ENCODE data around the gene UBAP1. TPM values are rescaled to one million over a fixed set of nuclear protein-coding genes. Genes with fewer than 3 reads are reported as not detected.

Gene UBAP1
- 22.6 and 29.0 TPM in 2 replicates for total RNA-seq (2011; cell fraction: chromatin; rRNA removed; ENCODE audit: low replicate concordance)
- total RNA-seq (2011; cell fraction: nucleolus; rRNA removed) = 15.2 and 15.3 TPM in 2 replicates
- total RNA-seq (2011; cell fraction: nucleoplasm; rRNA removed) = 17.5 and 19.2 TPM in 2 replicates
- total RNA-seq (2014; rRNA removed) (9.4 and 12.5 TPM in 2 replicates), total RNA-seq (2014; rRNA removed; fragmentation: Illumina TruSeq; extraction: Trizol) (14.9 and 15.0 TPM in 2 replicates), total RNA-seq (2015; rRNA removed; fragmentation: Illumina TruSeq; extraction: Trizol) (16.1 and 16.7 TPM in 2 replicates), total RNA-seq (2021) (16.5 and 16.6 TPM in 2 replicates), polyA plus RNA-seq (2011; rRNA removed) (33.4 and 33.7 TPM in 2 replicates), polyA plus RNA-seq (2014; fragmentation: Illumina TruSeq; extraction: Trizol) (24.9 and 28.9 TPM in 2 replicates), polyA plus RNA-seq (2014; fragmentation: Nextera tagmentation; extraction: Ambion mirVana) (1 to 10 TPM; 1.3 to 1.5 TPM), polyA plus RNA-seq (2014; rRNA removed) (18.3 and 21.6 TPM in 2 replicates), polyA minus RNA-seq (2011; rRNA and poly(A)+ RNA removed) (22.4 and 29.5 TPM in 2 replicates), Bru-seq, nascent RNA (percentile 68 among the genes with signal in this experiment), BruChase-seq, experiment 1, labeled RNA remaining after a 2-hour chase (percentile 77 among the genes with signal in this experiment), BruChase-seq, experiment 2, labeled RNA remaining after a 6-hour chase (percentile 78 among the genes with signal in this experiment)
- 27.3 and 28.0 TPM in 2 replicates for polyA plus RNA-seq (2011; cell fraction: cytosol; rRNA removed)
- polyA plus RNA-seq (2011; cell fraction: nucleus; rRNA removed) = 13.0 and 15.9 TPM in 2 replicates
- polyA plus RNA-seq (2012) = 15.6 and 16.1 TPM in 2 replicates
- polyA minus RNA-seq (2011; cell fraction: cytosol; rRNA and poly(A)+ RNA removed) = 13.3 and 14.4 TPM in 2 replicates
- 4.0 and 8.6 TPM in 2 replicates for polyA minus RNA-seq (2011; cell fraction: nucleus; rRNA and poly(A)+ RNA removed)
- long read RNA-seq, experiment 1, transcript UBAP1-201 (7 exons, 2,735 nt) = major isoform, 44 of 75 reads
- long read RNA-seq, experiment 1, partial matches to known transcripts = 15 of 75 reads
- long read RNA-seq, experiment 1, other reads (novel, unspliced or antisense) = 12 of 75 reads
- long read RNA-seq, experiment 2, transcript UBAP1-201 (7 exons, 2,735 nt) = major isoform, 17 of 30 reads
- long read RNA-seq, experiment 2, partial matches to known transcripts = 6 of 30 reads
- long read RNA-seq, experiment 2, other reads (novel, unspliced or antisense) = 7 of 30 reads
- long read RNA-seq, experiment 3, transcript UBAP1-201 (7 exons, 2,735 nt) = major isoform, 19 of 26 reads
- long read RNA-seq, experiment 3, partial matches to known transcripts = 2 of 26 reads
- long read RNA-seq, experiment 3, other reads (novel, unspliced or antisense) = 3 of 26 reads

DNA sequence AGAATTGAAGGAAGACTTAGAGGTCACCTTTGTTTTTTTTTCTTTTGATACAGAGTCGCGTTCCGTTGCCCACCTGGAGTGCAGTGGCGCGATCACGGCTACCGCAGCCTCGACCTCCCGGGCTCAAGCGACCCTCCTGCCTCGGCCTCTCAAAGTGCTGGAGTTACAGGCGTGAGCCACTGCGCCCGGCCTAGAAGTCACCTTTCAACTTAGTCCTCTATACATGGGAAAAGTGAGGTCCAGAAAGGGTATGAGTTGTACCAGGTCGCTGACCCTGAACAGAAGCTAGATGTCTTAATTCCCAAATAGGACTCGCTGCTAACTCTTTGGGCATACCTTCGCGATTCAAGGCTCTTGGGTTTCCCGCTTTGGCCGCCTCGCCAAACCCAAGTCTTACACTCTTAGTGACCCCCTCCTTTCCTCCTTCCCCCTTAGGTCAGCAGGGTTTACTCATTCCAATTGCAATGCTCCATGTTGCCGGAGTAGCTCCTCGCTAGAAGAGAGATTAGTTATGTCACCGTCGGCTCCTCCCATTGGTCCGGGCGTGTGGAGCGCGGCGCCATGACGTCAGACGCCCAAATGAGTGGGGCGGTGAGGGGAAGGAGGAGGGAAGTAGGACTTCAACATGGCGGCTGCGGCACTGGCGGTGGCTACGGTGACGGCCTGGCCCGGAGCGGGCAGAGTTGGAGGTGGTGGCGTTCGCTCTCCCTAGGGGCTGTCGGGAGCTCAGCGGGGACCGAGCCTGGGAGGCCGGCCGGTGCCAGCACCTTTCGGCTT, at the start of gene UBAP1:
Gene UBAP1 (plus strand): TSS at position 608 of the 777 bp plus-strand sequence. CDS start 41,872 bp downstream, outside the sequence.
- ChIA-PET POLR2A (interaction anchor here (0.6 to 3.3 kb wide), 23 partner anchors 8 to 240 kb away, joined by 3 to 25 read pairs (median 4); partner anchors contain the start of genes DCAF12 and UBAP2), CTCF (ENCODE audit: low intra/inter-chr PET ratio) (no interaction called here)
- no peaks in the 10 kb centered on the region for H3K27me3 ChIP-seq (ENCODE audit: control insufficient read depth in 2 of 2, insufficient read depth in 2 of 2, low read length in 2 of 2)
- no peaks in the 10 kb centered on the region for H3K9me1 ChIP-seq (ENCODE audit: control insufficient read depth, insufficient read depth, low read length)
- H3K9me3 ChIP-seq (replicated peaks; ENCODE audit: control insufficient read depth, insufficient read depth, low read depth, low read length) = no peaks in the 10 kb centered on the region
- peaks cover 58% of the 10 kb centered on the region for H3K79me2 ChIP-seq (ENCODE audit: control insufficient read depth, insufficient read depth, low read length)
- in situ Hi-C loops (cut with MboI) (no loop called here), intact Hi-C loops (cut with micrococcal nuclease) (no loop called here)
- 0 out of 3 replicates have a peak, but pooled peaks cover 2% of the 10 kb centered on the region for H3K36me3 ChIP-seq (ENCODE audit: control insufficient read depth, insufficient read depth, low read length)
- H3K27ac ChIP-seq (ENCODE audit: extremely low read depth, low read depth, low read length) = peak within 1 kb of the TSS; percentile 100
- TSS peak; percentile 94 for BruUV-seq (replicated peaks)
- DNase-seq (ENCODE audit: extremely low read depth in 1 of 4, low spot score in 3 of 4) = peak; percentile 87 to 96 (median 90)
- FAIRE-seq = peak; percentile 94
- 2% methylated on average over 31 of the region's 48 CpGs for WGBS (ENCODE audit: insufficient coverage, low coverage, missing lambda C conversion rate)
- H3K4me1 ChIP-seq (replicated peaks in 1 of 2; ENCODE audit: control insufficient read depth in 2 of 2, insufficient read depth in 2 of 2, low read length in 2 of 2) = peaks cover 0 to 7% of the 10 kb centered on the region in 2 experiments; a peak in 1 of 5 replicates
- peak within 1 kb of the TSS; percentile 95 to 99 for H3K9ac ChIP-seq (ENCODE audit: insufficient read depth in 1 of 2, low read depth in 2 of 2, low read length in 2 of 2)
- peak within 1 kb of the TSS; percentile 96 for H3K4me2 ChIP-seq (ENCODE audit: insufficient read depth, low read length)
- ATAC-seq = peak; percentile 97
- H3K4me3 ChIP-seq = peak within 1 kb of the TSS; percentile 88
- H4K20me1 ChIP-seq (replicated peaks; ENCODE audit: control insufficient read depth, insufficient read depth, low read length) = peaks cover 4% of the 10 kb centered on the region; the same call in 1 of the 2 replicates
- peak within 1 kb of the TSS; percentile 93 for H2AFZ ChIP-seq (ENCODE audit: low read depth, low read length)
- TF ChIP-seq PHTF2 (CRISPR knock-in tag; IDR thresholded peaks at IDR 0.05) (no peak), RBM34 (IDR thresholded peaks at IDR 0.05; ENCODE audit: borderline replicate concordance, insufficient read depth, low read length) (no peak), POLR2AphosphoS5 (IDR thresholded peaks at IDR 0.05; ENCODE audit: control insufficient read depth, insufficient read depth, low read depth, low read length) (peak; percentile 92), CBFA2T2 (conservative IDR thresholded peaks at IDR 0.05) (no peak), TBP (optimal IDR thresholded peaks at IDR 0.05; ENCODE audit: low read depth, low read length) (peak; percentile 91), FOXM1 (IDR thresholded peaks at IDR 0.05; ENCODE audit: low read depth) (no peak), FOXM1 (CRISPR knock-in tag; IDR thresholded peaks at IDR 0.05; ENCODE audit: low read depth) (0 out of 2 replicates have a peak, but pooled peaks have one; percentile 73), XRCC3 (IDR thresholded peaks at IDR 0.05) (no peak), KAT2B (IDR thresholded peaks at IDR 0.05; ENCODE audit: low read depth, low read length) (no peak), JUND (IDR thresholded peaks at IDR 0.05; ENCODE audit: borderline replicate concordance, low read depth, low read length) (peak; percentile 77), JUND (tag; IDR thresholded peaks at IDR 0.05; ENCODE audit: borderline replicate concordance, low read depth, low read length) (peak; percentile 77; the same call in 2 of the 3 replicates), DEAF1 (CRISPR knock-in tag; IDR thresholded peaks at IDR 0.05) (peak; percentile 11; the same call in 1 of the 2 replicates), FOXA3 (CRISPR knock-in tag; conservative IDR thresholded peaks at IDR 0.05 in 1 of 2, IDR thresholded peaks at IDR 0.05 in 1 of 2) (0 out of 4 replicates have a peak, but pooled peaks of 1 of the 2 experiments have one; percentile 28)
